IMR-90 (cell line): ENCODE results near the gene MBD2. TPM values are rescaled to one million over a fixed set of nuclear protein-coding genes. Genes with fewer than 3 reads are reported as not detected.

Source experiments
- ATAC-seq: fragments of 200-7000 bp; cut with Tn5 transposase; 2 replicates; pipeline ENCODE4 v1.9.1; 2020; ENCODE audit warnings: low read depth, mild to moderate bottlenecking, moderate library complexity
- BruUV-seq: library from RNA; stranded (reverse); fragments of 400-500 nt; replicated peaks from 2 replicates; lab custom pipeline; 2021; lab: Mats Ljungman, UMichigan
- CTCF ChIA-PET: fragments of 300-600 bp; formaldehyde crosslinking; extraction: SDS; loops from one replicate; lab custom pipeline; 2021; ENCODE audit warnings: antibody characterized with exemption; lab: Yijun Ruan, JAX
- POLR2A ChIA-PET: fragments of 300-600 bp; sonication (Branson Sonifier 250); formaldehyde crosslinking; loops from one replicate; lab custom pipeline; 2022; ENCODE audit warnings: antibody characterized with exemption; ENCODE audit not compliant: unreplicated experiment; lab: Charles Lee
- DNase-seq: peaks from one replicate; pipeline ENCODE4 v3.0.0; 2013
- H2AFZ ChIP-seq: replicated peaks from 2 replicates; pipeline ENCODE3; 2013; ENCODE audit warnings: low read length, mild to moderate bottlenecking; ENCODE audit not compliant: poor library complexity
- H2AK5ac ChIP-seq: 2 replicates; pipeline ENCODE4 v1.6.1; 2013; ENCODE audit warnings: low read depth, low read length, inconsistent platforms
- H2AK9ac ChIP-seq: replicated peaks from 2 replicates; pipeline ENCODE3; 2013; ENCODE audit warnings: mild to moderate bottlenecking, low read depth, low read length, moderate library complexity; ENCODE audit not compliant: poor library complexity
- H2BK120ac ChIP-seq: 2 replicates; pipeline ENCODE4 v1.6.1; 2013; ENCODE audit warnings: low read depth, low read length, inconsistent platforms
- H2BK15ac ChIP-seq: 3 replicates; pipeline ENCODE4 v1.6.1; 2013; ENCODE audit warnings: low read depth, low read length, inconsistent platforms
- H2BK20ac ChIP-seq: 2 replicates; pipeline ENCODE4 v1.6.1; 2013; ENCODE audit warnings: low read depth, mild to moderate bottlenecking, inconsistent platforms, low read length, moderate library complexity
- H2BK5ac ChIP-seq: 2 replicates; pipeline ENCODE4 v1.6.1; 2013; ENCODE audit warnings: mild to moderate bottlenecking, low read depth, low read length, inconsistent platforms; ENCODE audit not compliant: poor library complexity, severe bottlenecking
- H3K14ac ChIP-seq: replicated peaks from 2 replicates; pipeline ENCODE4 v1.6.1; 2013; ENCODE audit warnings: low read depth, low read length, inconsistent platforms
- H3K18ac ChIP-seq: 2 replicates; pipeline ENCODE4 v1.6.1; 2013; ENCODE audit warnings: low read depth, low read length, control low read depth
- H3K23ac ChIP-seq: 2 replicates; pipeline ENCODE4 v1.6.1; 2013; ENCODE audit warnings: low read depth, low read length, inconsistent platforms
- H3K27ac ChIP-seq: 2 replicates; pipeline ENCODE4 v1.5.1; 2013; ENCODE audit warnings: mild to moderate bottlenecking, control low read depth, low read length; ENCODE audit not compliant: insufficient read depth
- H3K27me3 ChIP-seq: 2 replicates; pipeline ENCODE4 v1.6.1; 2013; ENCODE audit warnings: low read length; ENCODE audit not compliant: control insufficient read depth, insufficient read depth
- H3K36me3 ChIP-seq: 2 replicates; pipeline ENCODE4 v1.6.1; 2013; ENCODE audit warnings: low read length, mixed read lengths; ENCODE audit not compliant: control insufficient read depth, insufficient read depth
- H3K4ac ChIP-seq: 2 replicates; pipeline ENCODE4 v1.6.1; 2013; ENCODE audit warnings: low read depth, low read length, inconsistent platforms
- H3K4me1 ChIP-seq: 2 replicates; pipeline ENCODE4 v1.6.1; 2013; ENCODE audit warnings: low read length, mixed read lengths; ENCODE audit not compliant: control insufficient read depth, insufficient read depth
- H3K4me2 ChIP-seq: 2 replicates; pipeline ENCODE4 v1.6.1; 2013; ENCODE audit warnings: low read depth, mild to moderate bottlenecking, control low read depth, low read length, moderate library complexity
- H3K4me3 ChIP-seq: 2 replicates; pipeline ENCODE4 v1.5.1; 2013; ENCODE audit warnings: low read depth, mild to moderate bottlenecking, control low read depth, low read length, moderate library complexity; ENCODE audit not compliant: insufficient read depth
- H3K56ac ChIP-seq: 2 replicates; pipeline ENCODE4 v1.6.1; 2013; ENCODE audit warnings: low read length, inconsistent platforms; ENCODE audit not compliant: insufficient read depth; ENCODE audit errors: extremely low read depth
- H3K79me1 ChIP-seq, 2 experiments: 2 replicates each; pipeline ENCODE4 v1.6.1; 2013; ENCODE audit warnings: low read length in 2 of 2, inconsistent platforms in 1 of 2, low read depth in 1 of 2
- H3K9ac ChIP-seq: 2 replicates; pipeline ENCODE4 v1.6.1; 2013; ENCODE audit warnings: low read depth, low read length, control low read depth
- H3K9me1 ChIP-seq: 2 replicates; pipeline ENCODE4 v1.6.1; 2013; ENCODE audit warnings: low read length, inconsistent platforms; ENCODE audit not compliant: insufficient read depth
- H3K9me3 ChIP-seq: 2 replicates; pipeline ENCODE4 v1.6.1; 2013; ENCODE audit warnings: low read length; ENCODE audit not compliant: control insufficient read depth, insufficient read depth
- H4K20me1 ChIP-seq: 2 replicates; pipeline ENCODE4 v1.6.1; 2013; ENCODE audit warnings: low read length, inconsistent platforms; ENCODE audit not compliant: insufficient read depth
- H4K5ac ChIP-seq: 2 replicates; pipeline ENCODE4 v1.6.1; 2013; ENCODE audit warnings: mild to moderate bottlenecking, low read depth, low read length, control low read depth
- H4K8ac ChIP-seq, 2 experiments: 2 replicates each; pipeline ENCODE4 v1.6.1; 2013; ENCODE audit warnings: low read depth in 2 of 2, low read length in 2 of 2, control low read depth in 1 of 2, inconsistent platforms in 1 of 2
- H4K91ac ChIP-seq: 2 replicates; pipeline ENCODE4 v1.6.1; 2013; ENCODE audit warnings: low read depth, low read length, inconsistent platforms; ENCODE audit not compliant: insufficient read depth
- CHD1 ChIP-seq: IDR thresholded peaks from 2 replicates; pipeline ENCODE4 v1.6.1; 2012; ENCODE audit warnings: low read depth, low read length, improper control_type of control experiment
- FOS ChIP-seq: fragments of 150-350 bp; IDR thresholded peaks from 2 replicates; pipeline ENCODE4 v1.6.1; 2016; ENCODE audit warnings: low read depth, low read length
- MAZ ChIP-seq: IDR thresholded peaks from 2 replicates; pipeline ENCODE4 v1.6.1; 2012; ENCODE audit warnings: low read depth, mild to moderate bottlenecking, low read length, improper control_type of control experiment, moderate library complexity, borderline replicate concordance
- WGBS, 2 experiments: methylation state at CpG; one replicate each; pipeline versions ENCODE4 v1.1.5 to v1.1.7; 2013; ENCODE audit warnings: missing lambda C conversion rate in 2 of 2; ENCODE audit not compliant: insufficient read length in 1 of 2; ENCODE audit errors: extremely low coverage in 2 of 2; 5-methylcytosine and 5-hydroxymethylcytosine counted together
- dilution Hi-C: fragments of 300-500 bp; cut with HindIII; formaldehyde crosslinking; loops from one replicate; pipeline ENCODE4 v1.14.3; 2018; ENCODE audit warnings: low sequenced_read_pairs; ENCODE audit not compliant: unreplicated experiment
- in situ Hi-C: fragments of 300-500 bp; cut with MboI; formaldehyde crosslinking; loops from 3 replicates; pipeline ENCODE4 v1.14.3; 2019; ENCODE audit warnings: low sequenced_read_pairs, inconsistent platforms, mixed read lengths
- intact Hi-C: fragments of 100-400 bp; cut with micrococcal nuclease; formaldehyde crosslinking; loops from 2 replicates; pipeline ENCODE4 v1.10.0; 2022
- polyA plus RNA-seq, 3 experiments: library from polyadenylated mRNA; depleted of rRNA; stranded (reverse); fragments of >200 nt; gene quantifications; 2 replicates each; pipeline ENCODE4 v1.2.3, GENCODE V29; 2012; ENCODE audit warnings: low replicate concordance in 1 of 3
- total RNA-seq: library from RNA; depleted of rRNA; stranded (reverse); fragments of >200 nt; gene quantifications from 2 replicates; pipeline ENCODE4 v1.2.3, GENCODE V29; 2012
- TF ChIP-seq, protein P1 (sequence below): conservative IDR thresholded peaks from 2 replicates; pipeline ENCODE4 v1.5.1; 2012; ENCODE audit warnings: mild to moderate bottlenecking, low read depth, low read length, improper control_type of control experiment

Gene MBD2
- total and polyA plus RNA-seq, 2 of the 4 experiments (the other 2 are of a cell fraction): 9.7 to 29.5 TPM

- in situ Hi-C loops: no loop called here
- dilution Hi-C loops: no loop called here
These were observed 30.7 kb upstream of the MBD2 start for GRCh38 chr18:54255141-54255540.

More at GRCh38 chr18:54255141-54255540, 30.7 kb upstream of the MBD2 start:
- Histone ChIP-seq H4K91ac (no peak overlapping the region), H3K79me1 (no peaks in the 10 kb centered on the region), H3K36me3 (no peaks in the 10 kb centered on the region), H4K20me1 (no peaks in the 10 kb centered on the region), H2BK120ac (no peak overlapping the region), H3K9me3 (no peaks in the 10 kb centered on the region), H2AK9ac (no peak overlapping the region), H2BK20ac (no peak overlapping the region), H3K4me2 (no peak overlapping the region), H3K18ac (no peak overlapping the region), H3K4ac (no peak overlapping the region), H3K9ac (no peak overlapping the region), H3K9me1 (no peaks in the 10 kb centered on the region), H3K27ac (no peak overlapping the region), H2BK5ac (no peak overlapping the region), H3K56ac (no peak overlapping the region), H2AK5ac (no peak overlapping the region), H2AFZ (no peak overlapping the region), H3K14ac (no peak overlapping the region), H4K5ac (no peak overlapping the region), H3K27me3 (peaks cover 1% of the 10 kb centered on the region; the same call in 1 of the 2 replicates), H3K23ac (no peak overlapping the region), H2BK15ac (no peak overlapping the region), H3K4me3 (no peak overlapping the region), H4K8ac (no peak overlapping the region), H3K4me1 (no peaks in the 10 kb centered on the region)
- DNase-seq (no peak), ATAC-seq (no peak)
- no TSS peak for BruUV-seq
- CTCF ChIA-PET: no interaction called here
- intact Hi-C loops: no loop called here
- WGBS, 2 experiments: no CpG with 5 or more reads among the region's 1 CpG
- TF ChIP-seq FOS (no peak), MAZ (no peak), CHD1 (no peak)
- TF ChIP-seq, protein P1, sequence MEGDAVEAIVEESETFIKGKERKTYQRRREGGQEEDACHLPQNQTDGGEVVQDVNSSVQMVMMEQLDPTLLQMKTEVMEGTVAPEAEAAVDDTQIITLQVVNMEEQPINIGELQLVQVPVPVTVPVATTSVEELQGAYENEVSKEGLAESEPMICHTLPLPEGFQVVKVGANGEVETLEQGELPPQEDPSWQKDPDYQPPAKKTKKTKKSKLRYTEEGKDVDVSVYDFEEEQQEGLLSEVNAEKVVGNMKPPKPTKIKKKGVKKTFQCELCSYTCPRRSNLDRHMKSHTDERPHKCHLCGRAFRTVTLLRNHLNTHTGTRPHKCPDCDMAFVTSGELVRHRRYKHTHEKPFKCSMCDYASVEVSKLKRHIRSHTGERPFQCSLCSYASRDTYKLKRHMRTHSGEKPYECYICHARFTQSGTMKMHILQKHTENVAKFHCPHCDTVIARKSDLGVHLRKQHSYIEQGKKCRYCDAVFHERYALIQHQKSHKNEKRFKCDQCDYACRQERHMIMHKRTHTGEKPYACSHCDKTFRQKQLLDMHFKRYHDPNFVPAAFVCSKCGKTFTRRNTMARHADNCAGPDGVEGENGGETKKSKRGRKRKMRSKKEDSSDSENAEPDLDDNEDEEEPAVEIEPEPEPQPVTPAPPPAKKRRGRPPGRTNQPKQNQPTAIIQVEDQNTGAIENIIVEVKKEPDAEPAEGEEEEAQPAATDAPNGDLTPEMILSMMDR: no peak
- POLR2A ChIA-PET: no interaction called here
